Epithelial cell of proximal tubule (primary cell): Measurements from ENCODE around the gene THAP7. TPM values are rescaled to one million over a fixed set of nuclear protein-coding genes. Genes with fewer than 3 reads are reported as not detected.

ENCODE experiments used
- DNase-seq: peaks from one replicate; pipeline ENCODE4 v3.0.0-alpha.2; 2011; ENCODE audit warnings: low read depth
- H3K4me3 ChIP-seq: 2 replicates; pipeline ENCODE4 v1.5.1; 2011; ENCODE audit warnings: low read depth, mild to moderate bottlenecking, low read length
- total RNA-seq: library from RNA; depleted of rRNA; stranded (reverse); fragments of >200 nt; gene quantifications from 2 replicates; pipeline ENCODE4 v1.2.3, GENCODE V29; 2015
- TF ChIP-seq, protein P1 (sequence below): conservative IDR thresholded peaks from 2 replicates; pipeline ENCODE4 v1.5.1; 2012; ENCODE audit warnings: low read depth, mild to moderate bottlenecking, low read length

Gene THAP7
- total RNA-seq, 1 donor from 2014 or later: 24.6 TPM

DNA sequence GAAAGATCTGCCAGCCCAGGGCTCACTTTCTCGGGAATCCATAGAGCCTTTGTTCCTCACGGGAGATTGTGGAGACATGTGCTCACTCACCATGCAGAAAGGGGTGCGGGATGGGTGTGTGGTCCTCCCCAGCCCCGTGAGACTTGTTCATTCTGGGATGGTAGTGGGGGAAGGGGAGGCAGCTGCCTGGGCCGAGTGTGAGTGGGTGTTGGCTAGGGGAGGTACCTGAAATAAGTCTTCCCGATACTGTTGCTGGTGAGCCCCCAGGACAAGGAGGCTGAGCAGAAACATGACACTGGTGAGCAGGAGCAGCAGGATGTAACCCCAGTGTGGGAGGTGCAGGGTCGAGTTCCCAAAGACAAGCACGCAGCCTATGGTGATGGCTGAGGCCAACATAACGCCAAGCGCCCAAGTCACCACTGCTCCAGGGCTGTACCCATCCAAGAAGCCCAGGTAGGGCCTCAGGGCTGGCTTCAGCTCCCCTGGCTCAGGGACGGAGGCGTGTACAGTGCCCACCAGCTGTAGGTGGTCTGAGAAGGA lies 27.6 kb upstream of the THAP7 start:
- no peak overlapping the region for H3K4me3 ChIP-seq
- no peak for DNase-seq

DNA sequence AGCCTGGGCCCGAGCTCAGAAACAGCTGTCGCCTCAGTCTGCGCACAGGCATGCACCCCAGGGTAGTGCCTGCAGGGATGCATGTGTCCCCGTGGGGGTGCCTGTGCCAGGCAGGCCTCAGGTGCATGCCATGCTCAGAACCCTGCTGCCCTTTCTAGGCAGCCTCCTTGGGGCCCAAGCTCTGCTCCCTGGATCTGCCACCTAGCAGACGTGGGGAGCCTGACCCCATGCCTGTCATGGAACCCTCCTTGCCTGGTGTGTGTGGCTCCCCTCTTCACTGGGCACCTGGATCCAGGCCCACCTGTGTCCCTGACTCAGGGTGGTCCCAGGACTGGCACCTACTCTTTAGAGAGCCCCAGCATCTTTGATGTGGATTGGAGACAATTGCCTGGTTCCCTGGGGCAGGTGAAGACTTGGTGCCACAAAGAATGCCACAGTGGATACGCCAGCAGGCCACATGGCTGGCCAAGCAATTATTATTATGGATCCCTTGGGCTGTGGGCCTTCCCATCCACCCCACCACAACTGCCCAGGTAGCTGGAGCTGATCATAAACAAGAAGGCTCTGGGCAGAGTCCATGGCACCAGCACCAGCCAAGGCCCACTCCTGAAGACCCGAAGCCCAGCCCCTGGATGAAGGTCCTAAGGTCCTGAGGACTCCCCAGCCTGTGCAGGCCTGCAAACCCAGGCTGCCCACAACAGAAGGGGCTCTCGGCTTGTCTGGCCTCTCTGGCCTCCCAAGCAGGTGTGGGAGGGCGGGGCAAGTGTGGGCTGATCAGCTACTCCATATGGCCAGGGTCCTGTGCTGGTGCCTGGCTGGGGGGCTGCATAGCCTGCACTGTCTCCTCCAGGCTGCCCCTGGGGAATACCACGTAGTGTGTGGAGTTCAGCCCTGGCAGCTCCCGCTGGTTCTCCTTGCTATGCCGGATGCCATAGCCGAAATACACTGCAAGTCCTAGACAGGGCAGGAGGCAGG lies 26.6 kb upstream of the THAP7 start:
- TF ChIP-seq, protein P1, sequence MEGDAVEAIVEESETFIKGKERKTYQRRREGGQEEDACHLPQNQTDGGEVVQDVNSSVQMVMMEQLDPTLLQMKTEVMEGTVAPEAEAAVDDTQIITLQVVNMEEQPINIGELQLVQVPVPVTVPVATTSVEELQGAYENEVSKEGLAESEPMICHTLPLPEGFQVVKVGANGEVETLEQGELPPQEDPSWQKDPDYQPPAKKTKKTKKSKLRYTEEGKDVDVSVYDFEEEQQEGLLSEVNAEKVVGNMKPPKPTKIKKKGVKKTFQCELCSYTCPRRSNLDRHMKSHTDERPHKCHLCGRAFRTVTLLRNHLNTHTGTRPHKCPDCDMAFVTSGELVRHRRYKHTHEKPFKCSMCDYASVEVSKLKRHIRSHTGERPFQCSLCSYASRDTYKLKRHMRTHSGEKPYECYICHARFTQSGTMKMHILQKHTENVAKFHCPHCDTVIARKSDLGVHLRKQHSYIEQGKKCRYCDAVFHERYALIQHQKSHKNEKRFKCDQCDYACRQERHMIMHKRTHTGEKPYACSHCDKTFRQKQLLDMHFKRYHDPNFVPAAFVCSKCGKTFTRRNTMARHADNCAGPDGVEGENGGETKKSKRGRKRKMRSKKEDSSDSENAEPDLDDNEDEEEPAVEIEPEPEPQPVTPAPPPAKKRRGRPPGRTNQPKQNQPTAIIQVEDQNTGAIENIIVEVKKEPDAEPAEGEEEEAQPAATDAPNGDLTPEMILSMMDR: no peak
- no peak for DNase-seq
- H3K4me3 ChIP-seq: no peak overlapping the region

More for the DNA sequence above, 27.6 kb upstream of the THAP7 start:
- TF ChIP-seq, protein P1: no peak

DNA sequence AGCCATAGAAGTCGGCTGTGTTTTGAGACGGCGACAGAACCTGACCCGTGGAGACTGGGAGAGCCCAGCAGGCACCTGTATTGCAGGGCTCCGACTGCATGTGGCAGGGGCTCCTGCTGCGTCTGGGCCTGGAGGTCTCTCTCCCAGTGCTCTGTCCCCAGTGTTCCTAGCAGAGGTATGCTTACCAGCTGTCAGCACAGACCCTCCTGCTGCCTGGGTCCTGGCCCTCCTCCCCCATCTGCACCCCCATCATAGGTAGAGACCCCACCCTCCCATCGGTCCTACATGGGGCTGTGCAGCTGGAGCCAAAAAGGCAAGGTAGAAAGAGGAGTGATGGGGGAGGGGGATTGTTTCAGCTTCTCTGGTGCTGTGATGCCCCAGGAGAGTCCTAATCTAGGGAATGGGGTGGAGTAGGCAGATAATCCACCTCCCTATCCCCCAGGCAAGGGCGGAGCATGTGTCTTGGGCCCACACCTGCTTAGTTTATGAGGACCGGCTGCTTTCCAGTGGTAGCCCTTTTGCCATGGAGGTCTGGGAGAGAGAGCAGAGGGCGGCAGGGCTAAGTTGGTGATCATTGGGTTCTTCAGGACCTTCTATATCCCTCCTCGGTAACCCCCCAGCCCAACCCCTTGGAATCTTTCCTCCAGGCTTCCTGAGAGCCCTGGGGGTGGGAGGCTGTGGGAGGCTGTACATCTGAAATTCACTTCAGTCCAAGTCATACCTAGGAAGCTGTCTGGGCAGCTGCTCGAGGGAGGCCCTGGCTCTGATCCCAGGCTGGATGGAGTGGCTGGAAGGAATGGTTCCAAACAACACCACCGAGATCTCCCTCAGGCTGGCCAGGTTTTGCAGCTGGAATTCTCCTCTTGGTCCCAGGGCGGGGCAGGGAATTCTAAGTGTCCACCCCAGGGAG lies 25.1 kb upstream of the THAP7 start:
- H3K4me3 ChIP-seq: no peak overlapping the region
- TF ChIP-seq, protein P1: no peak
- no peak for DNase-seq

DNA sequence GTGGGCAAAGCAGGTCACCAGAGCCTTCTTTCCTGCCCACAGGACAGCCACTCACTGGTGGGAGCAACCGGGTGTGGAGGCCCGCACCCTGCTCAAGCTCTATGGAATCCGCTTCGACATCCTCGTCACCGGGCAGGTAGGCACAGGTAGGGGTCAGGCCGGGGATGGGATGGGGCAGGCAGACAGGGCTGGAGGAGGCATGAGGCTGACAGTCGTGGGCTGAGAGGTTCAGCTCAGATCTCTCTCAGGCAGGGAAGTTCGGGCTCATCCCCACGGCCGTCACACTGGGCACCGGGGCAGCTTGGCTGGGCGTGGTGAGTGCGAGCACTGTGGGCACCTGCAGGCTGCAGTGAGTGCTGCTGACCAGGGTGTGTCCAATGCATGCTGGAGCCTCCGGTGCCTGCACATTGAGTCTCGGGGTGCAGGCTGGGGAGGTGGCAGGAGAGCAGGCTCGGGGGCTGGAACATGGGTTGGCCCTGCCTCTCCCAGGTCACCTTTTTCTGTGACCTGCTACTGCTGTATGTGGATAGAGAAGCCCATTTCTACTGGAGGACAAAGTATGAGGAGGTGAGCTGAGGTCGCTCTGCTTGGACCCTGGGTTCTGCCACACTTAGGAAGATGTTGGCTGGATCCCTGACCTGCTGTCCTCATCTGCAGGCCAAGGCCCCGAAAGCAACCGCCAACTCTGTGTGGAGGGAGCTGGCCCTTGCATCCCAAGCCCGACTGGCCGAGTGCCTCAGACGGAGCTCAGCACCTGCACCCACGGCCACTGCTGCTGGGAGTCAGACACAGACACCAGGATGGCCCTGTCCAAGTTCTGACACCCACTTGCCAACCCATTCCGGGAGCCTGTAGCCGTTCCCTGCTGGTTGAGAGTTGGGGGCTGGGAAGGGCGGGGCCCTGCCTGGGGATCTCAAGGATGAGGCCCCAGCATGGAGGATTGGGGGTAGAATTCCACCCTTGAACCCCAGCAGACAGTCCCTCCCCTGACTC lies 24.1 kb upstream of the THAP7 start:
- no peak for DNase-seq
- TF ChIP-seq, protein P1: no peak
- no peak overlapping the region for H3K4me3 ChIP-seq

DNA sequence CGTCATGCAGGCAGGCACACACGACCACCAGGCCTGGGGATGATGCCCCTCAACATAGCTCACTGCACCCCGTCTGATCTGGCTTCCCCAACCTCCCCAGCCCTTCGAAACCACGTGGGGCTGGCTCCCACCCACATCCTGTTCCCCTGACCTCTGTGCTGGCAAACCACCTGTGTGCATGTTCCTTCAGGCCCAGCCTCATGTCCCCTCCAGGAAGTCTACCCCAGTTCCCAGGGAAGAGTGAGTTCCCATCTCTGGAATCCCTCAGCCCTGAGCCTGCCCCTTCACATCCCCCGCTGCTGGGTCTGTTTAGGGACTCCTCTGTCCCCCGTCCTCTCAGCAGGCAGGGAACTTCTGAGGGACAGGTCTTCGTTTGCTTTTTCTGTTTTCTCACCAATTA lies 23.3 kb upstream of the THAP7 start:
- DNase-seq: no peak
- TF ChIP-seq, protein P1: no peak
- H3K4me3 ChIP-seq: no peak overlapping the region
